A172 (cell line): ENCODE measurements around the gene QSOX1. TPM values are rescaled to one million over a fixed set of nuclear protein-coding genes. Genes with fewer than 3 reads are reported as not detected.
"Not testable (repeated sequence)": the region's sequence is repeated elsewhere in the genome, so short reads cannot be mapped to it uniquely, and the experiment has no call there.

ENCODE experiments used
- DNase-seq: peaks from one replicate; pipeline ENCODE4 v3.0.0-alpha.2; 2015; ENCODE audit warnings: low spot score
- total RNA-seq: library from RNA; depleted of rRNA; stranded (reverse); fragments of >200 nt; shearing (Covaris generic); gene quantifications from 2 replicates; pipeline ENCODE4 v1.2.3, GENCODE V29; 2014; rRNA removed

The QSOX1 gene
- 222 and 273 TPM in 2 replicates for total RNA-seq

DNA sequence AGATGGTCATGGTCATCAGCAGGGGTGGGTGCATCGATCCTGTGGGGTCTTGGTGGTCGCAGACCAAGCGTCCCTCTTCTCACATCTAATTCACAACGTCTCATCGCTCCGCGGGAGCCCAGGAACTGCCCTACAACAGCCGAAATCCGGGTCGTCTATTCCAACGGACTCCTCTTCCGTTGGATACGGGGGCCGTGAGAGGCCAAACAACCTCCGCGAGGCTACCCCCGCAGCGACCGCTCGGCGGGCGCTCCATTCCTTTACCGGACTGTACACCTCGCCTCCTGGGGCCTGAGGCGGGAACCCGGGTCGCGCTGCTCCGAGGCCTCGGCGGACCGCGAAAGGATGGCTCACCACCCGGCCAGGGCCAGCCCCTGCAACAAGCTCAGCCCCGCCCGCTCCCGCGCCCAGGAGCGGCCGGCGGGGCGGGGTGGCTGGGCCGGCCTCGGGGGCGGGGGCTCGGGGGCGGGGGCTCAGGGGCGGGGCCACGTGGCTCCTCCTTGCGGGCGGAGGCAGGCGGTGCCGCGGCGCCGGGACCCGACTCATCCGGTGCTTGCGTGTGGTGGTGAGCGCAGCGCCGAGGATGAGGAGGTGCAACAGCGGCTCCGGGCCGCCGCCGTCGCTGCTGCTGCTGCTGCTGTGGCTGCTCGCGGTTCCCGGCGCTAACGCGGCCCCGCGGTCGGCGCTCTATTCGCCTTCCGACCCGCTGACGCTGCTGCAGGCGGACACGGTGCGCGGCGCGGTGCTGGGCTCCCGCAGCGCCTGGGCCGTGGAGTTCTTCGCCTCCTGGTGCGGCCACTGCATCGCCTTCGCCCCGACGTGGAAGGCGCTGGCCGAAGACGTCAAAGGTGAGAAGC is at the start of gene QSOX1:
QSOX1 (plus strand) TSS at position 545 of the 857 bp plus-strand sequence; CDS start at position 584, 39 bp downstream.
- DNase-seq, result peak; percentile 79

GRCh38 chr1:180112091-180112490 is 42.6 kb upstream of the QSOX1 start:
- no peak for DNase-seq

- no peak for DNase-seq
These were observed 41.6 kb upstream of the QSOX1 start for GRCh38 chr1:180112984-180113647.

DNA sequence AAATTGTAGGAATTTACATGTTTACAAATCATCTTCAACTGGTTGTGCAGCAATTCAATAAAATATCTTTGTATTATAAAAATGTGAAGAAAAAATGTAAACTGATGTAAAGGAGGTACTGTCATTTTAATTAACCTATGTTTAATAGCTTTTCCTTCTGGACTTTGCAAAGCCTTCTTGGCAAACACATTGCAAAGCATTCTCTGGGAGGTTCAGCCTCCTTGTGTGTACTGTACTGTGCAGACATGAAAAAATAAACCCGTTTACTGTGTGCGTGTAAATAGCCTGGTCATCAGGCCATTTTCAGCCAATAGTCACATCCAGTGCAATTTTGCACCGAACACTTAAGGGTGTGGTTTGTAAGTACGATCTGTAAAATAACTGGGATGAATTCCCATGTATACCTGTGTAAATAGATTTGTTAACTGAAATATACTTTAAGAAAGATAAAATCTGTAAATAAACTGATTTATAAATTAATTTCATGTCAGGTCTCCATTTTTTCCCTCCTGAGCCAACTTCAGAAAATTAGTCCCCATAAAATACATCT is 40.2 kb upstream of the QSOX1 start:
- DNase-seq, result no peak

DNA sequence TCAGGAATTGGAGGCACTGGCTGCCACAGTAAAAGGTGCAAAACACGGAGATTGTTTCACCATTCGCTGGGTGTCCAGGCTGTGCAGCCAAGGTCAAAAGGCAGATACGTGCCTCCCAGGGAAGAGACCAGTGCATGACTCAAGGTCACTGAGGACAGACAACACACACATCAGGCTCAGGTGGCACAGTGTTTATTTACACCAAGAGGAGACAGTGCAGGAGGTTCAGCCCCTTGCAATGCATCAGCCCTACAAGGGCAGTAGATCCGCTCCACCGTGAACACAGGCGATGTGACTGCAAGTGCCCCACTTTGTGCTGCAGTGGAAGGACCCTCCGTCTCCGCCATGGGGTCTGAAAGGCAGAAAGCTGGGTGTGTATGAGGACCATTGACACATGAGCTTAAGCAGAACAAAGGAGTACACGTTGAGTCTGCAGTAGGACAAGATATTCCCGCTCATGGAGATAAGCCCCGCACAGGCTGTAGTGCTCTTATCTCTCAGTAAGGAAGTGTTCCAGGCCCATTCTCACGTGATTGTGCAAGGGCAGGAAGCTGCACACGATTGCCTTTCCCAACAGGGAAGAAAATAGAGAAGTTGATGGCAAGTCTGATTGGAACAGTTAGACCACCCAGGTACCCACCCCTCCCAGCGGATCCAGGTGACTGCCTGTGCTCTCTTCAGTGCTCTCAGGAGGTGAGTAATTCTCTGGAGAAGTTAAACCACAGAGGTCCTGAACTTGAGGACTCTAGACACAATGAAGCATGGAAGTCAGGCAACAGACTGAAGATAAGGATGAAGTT is 37.5 kb upstream of the QSOX1 start:
- peak; percentile 82 for DNase-seq

- DNase-seq, result no peak
These were observed 36.9 kb upstream of the QSOX1 start for GRCh38 chr1:180117764-180118116.

- DNase-seq, result no peak
These were observed 34.8 kb upstream of the QSOX1 start for GRCh38 chr1:180119837-180120236.

- DNase-seq, result no peak
These were observed 31.2 kb upstream of the QSOX1 start for GRCh38 chr1:180123463-180123936.

DNA sequence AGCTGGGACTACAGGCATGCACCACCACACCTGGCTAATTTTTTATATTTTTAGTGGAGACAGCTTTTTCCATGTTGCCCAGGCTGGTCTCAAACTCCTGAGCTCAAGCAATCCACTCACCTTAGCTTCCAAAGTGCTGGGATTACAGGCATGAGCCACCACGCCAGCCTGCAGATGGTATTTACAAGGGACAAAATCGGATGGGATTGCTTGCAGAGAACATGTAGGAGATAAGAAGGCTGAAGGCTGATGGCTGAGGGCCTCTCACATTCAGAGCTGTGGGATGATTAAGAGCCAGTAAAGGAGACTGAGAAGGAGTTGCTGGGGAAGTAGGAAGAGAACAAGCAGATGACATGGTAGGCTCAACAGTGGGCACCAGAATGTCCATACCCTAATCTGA is 24.0 kb upstream of the QSOX1 start:
- no peak for DNase-seq

- no peak for DNase-seq
These were observed 23.2 kb upstream of the QSOX1 start for GRCh38 chr1:180131510-180131909.

DNA sequence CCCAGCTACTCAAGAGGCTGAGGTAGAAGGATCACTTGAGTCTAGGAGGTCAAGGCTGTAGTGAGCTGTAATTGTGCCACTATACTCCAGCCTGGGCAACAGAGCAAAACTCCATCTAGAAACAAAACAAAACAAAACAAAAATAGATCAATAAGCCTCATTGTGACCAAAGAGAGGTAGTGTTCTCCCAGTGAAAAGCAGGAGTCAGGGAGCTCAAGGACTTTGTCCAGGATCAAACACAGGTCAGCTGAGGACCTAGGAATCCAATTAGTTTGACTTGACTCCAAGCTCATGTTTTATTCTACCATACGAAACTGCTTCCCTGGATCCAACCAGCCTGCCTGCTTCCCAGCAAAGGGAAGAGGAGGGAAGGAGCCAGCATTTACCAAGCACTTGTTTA is 21.5 kb upstream of the QSOX1 start:
- no peak for DNase-seq

- not testable (repeated sequence) for DNase-seq
These were observed 21.0 kb upstream of the QSOX1 start for GRCh38 chr1:180133688-180134087.

DNA sequence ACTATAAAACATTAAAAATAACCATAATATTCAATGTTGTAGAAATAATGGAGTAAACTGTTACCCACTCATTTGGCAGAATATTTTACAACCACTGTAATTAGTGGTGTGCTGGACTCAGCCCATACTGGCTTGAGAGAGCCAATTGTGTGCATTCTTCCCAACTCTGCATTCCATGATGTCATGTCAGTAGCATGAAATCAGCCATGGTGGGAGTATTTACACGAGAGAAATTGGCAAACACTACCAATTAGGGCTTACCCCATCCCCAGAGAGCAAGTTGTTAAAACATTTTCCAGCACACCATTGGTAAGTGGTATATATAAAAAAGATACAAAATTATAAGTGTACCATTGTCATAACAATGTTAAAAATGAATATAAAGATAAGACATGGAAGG is 19.1 kb upstream of the QSOX1 start:
- no peak for DNase-seq

GRCh38 chr1:180136331-180136967 is 18.2 kb upstream of the QSOX1 start:
- DNase-seq, result no peak

- DNase-seq, result no peak
These were observed 17.7 kb upstream of the QSOX1 start for GRCh38 chr1:180136968-180137356.

- no peak for DNase-seq
These were observed 16.9 kb upstream of the QSOX1 start for GRCh38 chr1:180137776-180138175.

DNA sequence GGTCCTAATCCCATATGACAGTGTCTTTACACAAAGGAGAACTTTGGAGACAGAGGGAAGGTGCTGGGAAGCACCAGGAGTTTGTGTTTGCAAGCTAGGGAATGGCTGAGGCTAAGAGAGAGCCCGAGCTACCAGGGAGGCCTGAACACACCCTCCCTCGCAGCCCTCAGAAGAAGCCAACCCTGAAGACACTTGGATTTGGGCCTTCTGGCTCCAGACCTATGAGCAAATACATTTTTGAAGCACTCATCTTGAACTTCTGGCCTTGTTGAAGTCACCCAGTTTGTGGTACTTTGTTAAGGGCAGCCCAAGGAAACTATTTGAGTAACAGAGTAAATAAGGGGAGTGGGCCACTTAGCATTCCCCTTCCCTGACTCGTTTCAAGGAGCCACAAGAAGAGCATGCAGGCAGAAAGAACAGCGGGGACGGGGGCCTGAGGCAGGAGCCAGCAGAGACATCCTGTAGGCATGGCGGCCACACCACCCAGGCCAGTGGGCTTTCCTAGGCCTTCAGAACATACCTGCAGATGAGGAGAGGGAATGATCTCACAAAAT is 13.2 kb upstream of the QSOX1 start:
- DNase-seq, result no peak

GRCh38 chr1:180143359-180143758 is 11.3 kb upstream of the QSOX1 start:
- no peak for DNase-seq

- no peak for DNase-seq
These were observed 9.9 kb upstream of the QSOX1 start for GRCh38 chr1:180144659-180145357.

- no peak for DNase-seq
These were observed 9.2 kb upstream of the QSOX1 start for GRCh38 chr1:180145446-180145845.

GRCh38 chr1:180150982-180151381 is 3.7 kb upstream of the QSOX1 start:
- peak; percentile 73 for DNase-seq
